ENCODE results near the gene WSCD1.

DNA sequence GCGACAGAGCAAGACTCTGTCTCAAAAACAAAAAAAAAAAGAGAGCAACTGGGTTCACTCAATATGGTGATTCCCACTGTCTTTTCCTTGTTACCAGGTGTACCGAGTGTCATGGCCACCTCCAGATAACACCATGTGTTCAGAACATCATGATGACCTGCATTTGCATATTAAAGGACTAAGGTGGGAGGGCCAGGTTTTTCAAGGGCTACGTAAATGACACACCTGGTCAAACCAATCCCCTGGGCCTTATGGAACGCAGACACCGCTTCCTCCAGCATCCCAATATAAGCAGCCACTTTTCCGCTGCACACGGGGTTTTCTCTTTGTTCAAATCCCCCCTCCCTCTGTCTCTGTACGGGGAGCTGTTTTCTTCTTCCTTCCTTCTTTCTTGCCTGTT is 29.3 kb downstream of the WSCD1 start:
- TF ChIP-seq SNAI2 (CRISPR knock-in tag; IDR thresholded peaks at IDR 0.05), result no peak
- TF ChIP-seq ZFP3 (CRISPR knock-in tag; IDR thresholded peaks at IDR 0.05), result no peak
- no peak for TF ChIP-seq ZFP30 (CRISPR knock-in tag; IDR thresholded peaks at IDR 0.05)
- TF ChIP-seq ARNTL (CRISPR knock-in tag; IDR thresholded peaks at IDR 0.05; ENCODE audit: borderline replicate concordance, low read depth), result no peak
